ENCODE data around the gene FOXA3.
A peak's percentile ranks its signal among the peaks of the same experiment; 100 is the strongest.

The FOXA3 gene

DNA sequence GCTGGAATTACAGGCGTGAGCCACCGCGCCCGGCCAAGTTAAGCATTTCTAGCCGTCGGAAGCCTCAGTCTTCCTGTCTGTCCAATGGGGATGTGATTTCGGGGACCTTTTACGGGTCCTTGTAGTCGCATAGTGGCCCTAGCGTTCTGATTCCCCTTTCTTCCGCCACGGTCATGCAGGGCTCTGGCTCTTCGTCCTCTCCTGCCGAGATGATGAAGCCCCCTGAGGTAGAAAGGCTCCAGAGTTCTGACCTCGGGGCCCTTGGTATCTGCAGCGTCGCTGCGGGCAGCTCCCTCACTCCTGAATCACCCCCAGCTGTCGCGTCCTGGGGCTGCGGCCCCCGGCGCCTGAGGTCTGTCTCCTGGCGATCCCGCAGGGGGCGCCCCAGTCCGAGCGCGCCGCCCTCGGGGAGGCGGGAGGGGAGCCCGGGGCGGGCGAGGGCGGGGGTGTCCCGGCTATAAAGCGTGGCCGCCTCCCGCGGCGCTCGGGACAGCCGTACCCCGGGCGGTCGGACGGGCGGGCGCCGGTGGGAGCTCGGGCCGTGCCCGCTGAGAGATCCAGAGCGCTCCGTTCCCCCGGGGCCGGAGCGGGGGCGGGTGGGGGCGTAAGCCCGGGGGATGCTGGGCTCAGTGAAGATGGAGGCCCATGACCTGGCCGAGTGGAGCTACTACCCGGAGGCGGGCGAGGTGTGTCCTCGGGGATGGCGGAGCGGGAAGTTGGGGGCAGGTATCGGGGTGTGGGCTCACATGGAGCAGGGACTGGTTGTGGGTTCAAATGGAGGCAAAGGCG, at the start of gene FOXA3:
Gene FOXA3, plus strand, starts transcription at position 487 of the 789 bp plus-strand sequence. Its CDS starts 131 bp downstream, at position 618.
- peak in 1 of 3 experiments; percentile 42 for DNase-seq (ENCODE audit: low read depth in 2 of 3, low spot score in 2 of 3)

DNA sequence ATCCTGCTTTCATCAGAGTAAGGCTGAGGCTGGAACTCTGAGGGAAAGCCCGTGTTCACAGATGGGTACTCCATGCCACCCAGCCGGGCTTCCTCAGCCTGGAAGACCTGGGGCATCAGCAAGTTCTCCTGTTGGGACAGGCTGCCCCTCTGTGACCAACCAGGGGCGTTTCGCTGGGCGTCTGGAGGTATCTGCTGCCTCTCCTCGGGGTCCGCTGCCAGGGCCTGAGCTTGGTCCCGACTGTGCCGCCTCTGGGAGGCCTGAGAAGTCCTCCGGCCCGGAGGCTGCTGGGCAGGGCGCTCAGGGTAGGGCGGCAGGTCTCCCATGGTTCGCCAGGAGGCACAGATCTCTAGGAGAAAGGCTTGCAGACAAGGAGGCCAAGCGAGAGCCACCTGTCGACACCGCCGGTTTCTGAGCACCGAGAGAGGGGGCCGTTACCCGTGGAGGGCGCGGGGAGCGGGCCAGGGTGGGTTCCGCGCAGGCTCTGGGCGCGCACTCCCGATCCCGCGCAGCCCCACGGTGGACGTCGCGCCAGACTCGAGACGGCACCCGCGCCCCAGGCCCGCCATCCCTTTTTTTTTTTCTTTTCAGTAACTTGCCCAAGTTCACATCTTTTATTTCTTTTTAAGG, 49.2 kb upstream of the FOXA3 start, which contains the start of gene RSPH6A:
Gene RSPH6A, minus strand, starts transcription at position 458 of the 630 bp plus-strand sequence. Its CDS starts 132 bp downstream, at position 326.
- no peak for DNase-seq (ENCODE audit: low read depth in 2 of 3, low spot score in 2 of 3)

DNA sequence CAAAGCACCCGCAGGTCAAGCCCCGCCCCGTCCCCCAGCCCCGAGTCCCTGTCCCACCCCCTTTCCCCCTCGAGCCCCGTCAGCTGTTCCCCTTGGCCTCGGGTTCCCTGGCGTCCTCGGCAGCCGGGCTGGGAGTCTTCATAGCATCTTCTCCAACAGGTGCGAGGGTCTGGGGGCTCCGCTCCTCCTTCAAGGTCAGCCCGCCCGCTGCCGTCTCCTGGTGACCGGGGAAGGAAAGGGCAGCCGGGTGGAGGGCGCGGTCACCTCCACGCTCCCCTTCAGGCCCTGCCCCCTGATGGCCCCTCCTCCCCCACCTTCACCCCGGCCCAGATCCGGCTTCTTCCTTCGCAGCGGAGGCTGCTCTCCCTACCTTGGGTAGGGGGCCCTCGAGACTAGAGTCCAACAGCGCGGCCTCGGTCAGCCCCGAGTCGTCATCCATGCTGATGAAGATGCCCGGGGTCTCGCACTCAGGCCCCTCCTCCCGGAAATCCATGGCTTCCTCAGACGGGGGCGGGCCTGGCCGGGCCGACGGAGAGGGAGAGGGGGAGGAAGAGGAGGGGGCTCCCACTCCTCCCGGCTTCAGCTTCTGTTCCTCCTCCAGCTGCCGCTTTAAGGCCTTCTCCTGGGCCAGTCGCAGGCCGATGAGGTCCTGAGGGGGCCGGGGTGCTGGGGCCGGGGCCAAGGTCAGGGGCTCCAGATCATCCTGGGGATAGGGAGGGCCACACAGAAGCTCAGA, 48.5 kb upstream of the FOXA3 start:
- DNase-seq (ENCODE audit: low read depth in 2 of 3, low spot score in 2 of 3) = no peak

DNA sequence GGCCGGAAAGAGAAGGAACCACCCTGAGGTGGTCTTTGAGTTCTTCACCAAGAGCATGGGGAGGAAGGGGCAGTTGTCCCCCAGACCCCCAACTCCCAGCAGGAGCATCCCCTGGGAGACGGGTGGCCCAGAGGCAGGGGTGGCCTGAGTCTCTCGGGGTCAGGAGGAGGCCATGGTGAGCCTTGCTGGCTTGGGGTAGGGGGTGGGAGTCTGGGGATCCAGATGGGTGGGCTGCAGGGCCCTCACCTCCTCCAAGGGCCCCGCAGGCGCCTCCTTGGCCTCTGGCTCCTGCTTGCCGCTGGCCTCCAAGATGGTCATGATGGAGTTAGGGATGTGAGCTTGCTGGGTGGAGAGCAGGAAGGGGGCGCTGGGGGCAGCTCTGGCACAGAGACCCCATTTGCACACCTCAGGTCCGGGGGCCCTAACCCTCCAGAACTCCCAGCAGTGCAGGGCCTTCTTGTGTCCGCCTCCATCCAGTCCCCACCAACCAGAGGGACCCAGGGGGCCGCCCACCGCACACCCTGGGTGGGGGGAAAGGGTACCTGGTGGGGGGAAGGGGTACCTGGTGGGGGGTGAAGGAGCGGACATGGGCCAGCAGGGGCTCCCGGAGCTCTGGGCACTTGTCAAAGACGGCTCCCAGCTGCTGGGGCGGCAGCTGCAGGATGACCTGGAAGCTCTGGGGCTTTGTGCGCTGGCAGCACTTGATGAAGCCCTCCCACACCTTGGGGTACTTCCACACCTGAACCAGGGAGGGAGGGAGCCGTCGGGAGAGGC, 47.7 kb upstream of the FOXA3 start:
- no peak for DNase-seq (ENCODE audit: low read depth in 2 of 3, low spot score in 2 of 3)

DNA sequence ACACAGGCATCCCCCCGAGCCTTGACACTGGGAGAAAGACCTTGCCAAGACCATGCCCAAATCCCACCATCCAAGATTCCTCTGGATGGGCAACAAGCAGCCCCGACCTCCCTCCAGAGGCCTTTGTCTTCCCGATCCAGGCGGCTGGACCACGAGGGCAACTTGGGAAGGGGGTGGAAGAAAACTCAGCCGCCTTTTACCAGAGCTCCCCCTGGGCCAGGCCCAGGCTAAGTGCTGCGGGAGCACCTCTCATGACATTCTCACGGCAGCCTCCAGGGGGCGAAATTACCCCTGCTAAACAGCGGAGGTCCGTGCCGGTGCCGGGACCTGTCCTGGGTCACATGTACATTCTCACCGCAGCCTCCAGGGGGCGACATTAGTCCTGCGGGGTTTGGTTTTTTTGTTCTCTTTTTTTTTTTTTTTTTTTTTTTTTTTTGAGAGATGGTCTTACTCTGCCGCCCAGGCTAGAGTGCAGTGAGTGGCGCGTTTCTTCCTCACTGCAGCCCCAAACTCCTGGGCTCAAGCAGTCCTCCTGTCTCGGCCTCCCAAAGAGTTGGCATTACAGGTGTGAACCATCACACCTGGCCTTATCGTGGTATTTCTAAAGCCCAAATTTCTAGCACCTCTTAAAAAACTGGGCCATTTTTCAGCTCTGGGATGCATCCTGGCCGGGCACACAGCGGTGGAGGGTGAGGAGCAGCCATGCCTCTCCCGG, 47.0 kb upstream of the FOXA3 start:
- DNase-seq (ENCODE audit: low read depth in 2 of 3, low spot score in 2 of 3) = peak; percentile 80 to 99 (median 95)

DNA sequence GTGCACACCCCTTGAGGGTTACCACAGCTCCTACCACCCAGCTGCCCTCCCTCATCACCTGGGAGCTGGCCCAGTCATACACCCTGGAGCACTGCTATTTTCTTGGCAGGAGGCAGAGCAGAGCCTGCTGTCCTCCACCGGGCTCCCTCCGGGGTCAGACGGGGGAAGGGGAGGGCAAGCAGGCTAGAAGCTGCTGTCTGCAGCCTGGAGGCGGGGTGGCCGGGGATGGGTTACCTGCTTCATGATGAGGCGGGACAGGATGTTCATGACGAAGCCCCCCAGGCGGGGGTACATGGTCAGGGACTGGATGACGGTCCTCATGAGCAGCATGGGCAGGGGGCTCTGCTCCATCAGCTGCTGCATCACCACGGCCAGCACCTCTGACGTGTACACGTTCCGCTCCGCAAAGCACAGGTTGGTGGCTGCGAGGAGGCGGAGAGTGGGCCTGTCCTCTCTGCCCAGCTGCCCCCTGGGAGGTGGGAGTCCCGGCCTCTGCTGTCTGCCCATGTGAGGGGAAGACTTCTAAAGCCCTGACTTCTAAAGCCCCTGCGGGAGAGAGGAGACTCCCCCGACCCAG, 46.3 kb upstream of the FOXA3 start:
- DNase-seq (ENCODE audit: low read depth in 2 of 3, low spot score in 2 of 3) = no peak

DNA sequence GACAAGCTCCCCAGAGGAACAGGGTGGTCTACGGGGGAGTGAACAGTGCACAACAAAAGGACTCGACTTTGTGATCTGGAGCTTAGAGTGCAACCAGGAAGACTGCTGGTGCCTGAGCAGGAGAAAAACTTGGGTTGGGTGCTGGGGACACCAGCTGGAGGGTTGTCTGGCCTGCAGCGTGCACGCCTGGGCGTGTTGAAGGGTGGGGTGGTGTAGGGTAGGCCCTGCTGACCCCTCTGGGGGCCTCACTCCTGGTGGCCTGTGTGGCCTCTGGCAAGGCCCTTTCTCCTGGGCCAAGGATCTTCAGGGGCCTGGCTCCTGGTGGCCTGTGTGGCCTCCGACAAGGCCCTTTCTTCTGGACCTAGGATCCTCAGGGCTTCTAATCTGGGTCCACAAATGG, 44.4 kb upstream of the FOXA3 start:
- no peak for DNase-seq (ENCODE audit: low read depth in 2 of 3, low spot score in 2 of 3)

DNA sequence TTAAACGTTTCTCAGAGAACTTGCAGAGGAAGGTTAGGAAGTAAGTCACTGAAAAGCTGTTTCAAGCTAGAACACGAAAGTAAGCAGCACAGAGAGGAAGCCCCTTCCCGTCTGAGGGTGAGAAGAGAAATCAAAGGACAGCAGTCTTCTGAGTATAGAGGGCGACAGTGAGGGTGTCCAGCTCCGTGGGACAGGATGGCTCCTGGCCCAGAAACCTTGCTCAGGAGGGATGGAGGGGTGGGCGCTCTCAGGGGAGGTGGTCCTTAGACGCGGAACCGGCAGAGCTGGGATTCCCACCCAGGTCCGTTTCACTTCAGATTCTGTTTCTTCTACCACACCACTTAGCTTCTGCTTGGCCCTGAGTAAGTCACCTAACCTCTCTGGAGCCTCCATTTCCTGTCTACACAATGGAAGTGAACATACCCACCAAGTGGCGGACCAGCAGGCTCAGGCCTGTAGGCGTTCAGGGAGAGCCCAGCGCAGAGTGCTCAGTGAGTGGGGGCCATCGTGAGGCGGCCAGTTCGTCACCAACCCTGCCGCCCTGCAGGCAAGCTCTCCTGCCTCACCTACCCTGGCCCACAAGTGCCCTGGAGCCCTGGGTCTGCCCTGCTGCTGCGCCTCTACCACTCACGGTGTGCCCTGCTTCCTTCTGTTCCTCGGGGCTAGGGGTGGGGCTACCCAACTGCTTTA, 43.6 kb upstream of the FOXA3 start:
- no peak for DNase-seq (ENCODE audit: low read depth in 2 of 3, low spot score in 2 of 3)

DNA sequence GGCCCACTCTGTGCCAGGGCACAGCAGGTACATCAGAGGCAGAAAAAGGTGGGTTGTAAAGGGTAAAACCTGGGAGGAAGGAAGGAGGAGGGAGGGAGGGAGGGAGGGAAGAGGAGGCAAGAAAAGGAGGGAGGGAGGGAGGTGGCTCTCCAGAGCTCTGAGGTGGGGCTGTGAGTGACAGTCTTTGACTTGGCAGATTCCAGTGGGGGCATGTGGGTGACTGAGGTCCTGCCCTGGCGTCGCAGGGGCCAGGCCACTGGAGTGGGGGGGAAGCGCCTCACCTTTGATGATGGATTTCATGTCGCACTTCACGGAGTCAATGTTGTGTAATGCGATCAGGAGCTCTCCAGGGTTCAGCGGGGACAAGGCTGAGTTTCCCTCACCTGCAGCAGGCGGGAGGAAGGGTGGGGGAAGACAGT, 43.0 kb upstream of the FOXA3 start:
- no peak for DNase-seq (ENCODE audit: low read depth in 2 of 3, low spot score in 2 of 3)

DNA sequence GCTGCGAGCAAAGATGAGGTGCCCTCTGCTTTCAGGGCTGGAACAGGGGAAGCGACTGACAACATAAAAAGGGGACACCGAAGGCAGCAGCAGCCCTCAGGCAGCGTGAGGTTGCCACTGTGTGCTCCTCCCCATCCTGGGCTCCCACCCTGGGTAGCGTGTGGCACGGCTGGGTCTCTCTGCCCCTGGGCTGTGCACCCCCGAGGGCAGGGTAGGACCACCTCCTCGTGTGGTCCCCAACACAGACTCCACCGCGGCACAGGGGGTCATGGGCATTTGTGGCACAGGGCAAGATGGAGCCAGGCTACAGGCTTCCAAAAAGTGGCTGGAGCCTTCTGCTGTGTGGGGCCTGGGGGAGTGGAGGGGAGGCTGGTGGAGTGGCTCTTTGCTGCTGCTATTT, 42.6 kb upstream of the FOXA3 start:
- no peak for DNase-seq (ENCODE audit: low read depth in 2 of 3, low spot score in 2 of 3)

DNA sequence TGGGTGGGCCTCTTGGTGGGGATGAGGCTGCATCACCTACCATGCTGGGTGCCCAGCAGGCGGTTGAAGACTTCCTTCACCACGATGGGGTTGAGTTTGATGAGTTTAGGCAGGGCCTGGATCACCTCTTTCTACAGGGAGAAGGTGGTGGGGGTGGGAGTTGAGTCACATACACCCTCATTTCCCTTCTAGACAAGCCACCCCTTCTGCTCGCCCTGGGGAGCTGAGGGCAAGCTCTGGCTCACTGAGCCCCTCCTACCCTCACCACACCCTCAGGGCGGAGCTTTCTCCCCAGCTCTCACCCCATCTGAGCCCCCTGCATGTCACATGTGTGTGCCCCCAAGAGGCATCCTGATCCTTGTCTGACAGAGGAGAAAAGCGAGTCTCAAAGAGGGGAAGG, 41.4 kb upstream of the FOXA3 start:
- no peak for DNase-seq (ENCODE audit: low read depth in 2 of 3, low spot score in 2 of 3)

DNA sequence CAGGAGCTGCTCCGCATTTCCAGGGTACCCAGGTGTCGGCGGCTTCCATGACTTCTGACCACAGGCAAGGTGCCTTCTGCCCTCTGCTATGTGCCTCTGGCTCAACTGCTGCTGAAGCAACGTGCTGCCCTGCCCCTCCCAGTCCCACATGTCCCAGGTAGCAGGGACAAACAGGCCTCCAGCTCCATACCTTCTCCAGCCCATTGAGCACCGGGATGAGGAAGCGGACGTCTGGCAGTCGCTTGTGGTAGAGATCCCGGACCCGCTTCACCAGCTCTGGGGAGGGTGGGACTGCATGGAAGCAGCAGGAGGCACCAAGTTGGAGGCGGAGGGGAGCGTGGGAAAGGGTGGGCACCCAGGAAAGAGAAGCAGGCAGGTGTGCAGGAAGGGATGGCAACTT, 40.9 kb upstream of the FOXA3 start:
- DNase-seq (ENCODE audit: low read depth in 2 of 3, low spot score in 2 of 3) = no peak

DNA sequence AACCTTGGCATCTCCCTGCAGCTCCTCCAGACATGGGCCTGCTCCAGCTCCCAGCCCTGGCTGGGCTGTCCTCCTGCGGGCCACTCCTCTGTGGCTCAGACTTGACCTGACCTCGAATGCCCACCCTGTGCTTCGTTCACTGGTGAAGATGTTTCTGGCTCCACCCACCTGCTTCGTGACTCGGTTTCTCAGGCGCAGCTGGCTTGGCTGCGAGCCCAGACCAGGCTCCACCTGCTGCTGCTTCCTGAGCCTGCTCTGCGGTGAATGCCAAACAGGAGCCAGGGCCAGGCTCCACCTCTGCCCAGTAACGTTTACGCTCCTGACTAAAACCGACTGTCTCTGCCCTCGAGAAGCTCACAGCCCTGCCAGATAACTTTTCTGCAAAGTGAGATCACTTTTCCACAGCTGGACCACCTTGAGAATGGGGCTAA, 40.1 kb upstream of the FOXA3 start:
- DNase-seq (ENCODE audit: low read depth in 2 of 3, low spot score in 2 of 3) = no peak

DNA sequence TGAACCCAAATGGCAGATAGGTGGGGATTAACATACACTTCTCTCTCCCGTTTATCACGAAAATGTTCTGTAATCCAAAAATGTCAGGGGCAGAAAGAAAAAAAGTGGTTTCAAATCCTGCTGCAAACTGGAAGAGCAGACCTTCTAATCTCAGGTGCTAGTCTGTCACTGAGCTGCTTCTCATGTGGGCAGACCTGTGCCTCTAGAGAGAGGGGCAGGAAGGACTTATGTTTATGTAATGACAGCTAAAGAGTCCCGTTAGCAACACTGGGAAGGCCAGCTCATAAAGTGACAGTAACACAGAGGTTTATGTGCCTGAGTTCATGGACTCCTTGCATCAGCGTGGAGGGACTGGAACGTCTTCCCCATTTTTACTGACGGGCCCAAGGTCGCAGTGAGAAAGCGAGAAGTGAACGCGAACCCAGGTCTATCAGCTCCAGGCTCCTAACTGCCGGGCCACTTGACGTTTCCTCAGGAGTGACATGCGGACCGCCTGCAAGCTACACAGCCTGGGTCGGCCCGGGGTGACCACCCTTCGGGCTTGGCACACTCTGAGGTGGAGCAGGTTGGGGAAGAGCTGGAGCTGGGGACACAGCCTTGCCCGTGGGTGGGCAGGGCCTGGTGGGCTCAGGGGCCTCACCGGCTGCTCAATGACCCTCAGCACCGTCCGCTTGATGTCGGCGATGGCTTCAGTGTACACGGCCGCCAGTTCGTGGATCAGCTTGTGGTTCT, 39.4 kb upstream of the FOXA3 start:
- DNase-seq (ENCODE audit: low read depth in 2 of 3, low spot score in 2 of 3) = no peak

DNA sequence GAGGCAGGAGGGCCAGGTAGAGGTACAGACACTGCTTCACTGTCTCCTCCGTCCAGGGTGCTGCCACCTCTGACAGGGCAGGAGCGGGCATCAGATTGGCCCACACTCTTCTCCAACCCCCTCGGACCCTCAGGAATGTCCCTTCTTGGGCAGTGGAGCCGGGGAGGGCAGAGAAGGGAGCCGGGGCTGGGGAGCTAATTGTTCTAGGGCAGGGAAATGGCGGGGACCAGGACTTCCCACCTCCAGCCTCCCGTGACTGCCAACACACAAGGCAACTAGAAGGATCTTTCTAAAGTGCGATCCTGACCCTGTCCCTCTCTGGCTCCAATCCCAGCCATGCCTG, 38.9 kb upstream of the FOXA3 start:
- DNase-seq (ENCODE audit: low read depth in 2 of 3, low spot score in 2 of 3) = no peak

DNA sequence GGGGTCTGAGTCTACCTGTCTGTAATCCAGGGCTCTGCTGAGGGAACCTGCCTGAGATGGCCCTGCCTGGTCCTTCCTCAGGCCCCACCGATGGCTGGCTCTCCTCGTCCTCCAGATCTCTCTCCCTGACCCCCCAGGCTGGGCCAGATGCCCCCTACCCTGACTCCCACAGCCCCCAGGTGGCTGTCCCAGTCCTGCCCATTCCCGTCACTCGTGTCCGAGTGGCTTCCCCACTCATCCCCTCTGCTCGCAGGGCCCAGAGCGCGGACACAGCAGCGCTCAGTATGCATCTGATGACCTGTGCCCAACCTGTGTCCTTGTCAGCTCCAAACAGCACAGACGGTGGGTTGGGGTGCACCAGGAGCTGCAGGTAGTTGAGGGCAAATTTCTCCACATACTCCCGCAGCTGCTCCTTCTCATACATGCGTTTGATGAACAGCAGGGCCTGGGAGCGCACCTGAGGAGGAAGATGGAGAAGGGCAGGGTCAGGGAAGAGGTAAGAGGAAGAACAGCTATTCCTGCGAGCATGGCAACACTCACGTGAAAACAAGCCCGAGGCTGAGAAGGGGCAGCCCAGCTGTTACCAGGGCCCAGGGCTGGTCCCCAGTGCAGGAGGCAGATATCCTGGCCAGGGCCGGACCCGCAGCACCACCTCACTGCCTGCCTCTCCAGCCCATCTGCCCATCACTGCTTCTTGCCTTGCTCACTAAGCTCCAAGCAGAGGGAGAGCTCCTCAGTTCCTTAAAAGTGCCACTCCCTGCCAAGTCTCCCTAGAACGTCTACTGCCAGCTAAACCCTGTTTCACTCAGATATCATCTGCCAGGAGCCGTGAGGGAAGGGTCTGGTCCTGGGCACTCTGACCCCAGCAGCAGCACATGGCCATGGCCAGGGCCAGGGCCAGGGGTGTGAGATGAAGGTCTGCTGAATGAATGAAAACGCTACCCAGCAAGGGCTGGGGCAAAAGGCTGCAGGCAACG, 37.9 kb upstream of the FOXA3 start:
- DNase-seq (ENCODE audit: low read depth in 2 of 3, low spot score in 2 of 3) = no peak

DNA sequence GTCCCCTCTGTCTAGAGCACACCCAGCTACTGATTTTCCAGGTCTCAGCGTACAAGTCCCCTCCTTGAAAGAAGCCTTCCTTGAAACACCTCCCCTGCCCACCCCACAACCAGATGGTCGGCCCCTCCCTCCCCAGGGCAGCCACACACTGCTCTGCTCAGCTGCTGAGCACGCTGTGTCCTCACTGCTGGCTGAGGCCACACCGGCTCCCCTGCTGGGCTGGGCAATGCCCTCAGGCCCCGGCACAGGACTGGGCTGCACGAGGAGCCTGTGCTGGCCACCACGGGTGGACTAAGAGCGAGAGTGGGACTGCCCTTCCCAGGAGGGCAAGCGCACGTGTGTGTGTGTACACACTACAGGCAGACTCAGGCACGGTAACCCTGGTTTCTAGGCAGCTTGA, 37.2 kb upstream of the FOXA3 start:
- no peak for DNase-seq (ENCODE audit: low read depth in 2 of 3, low spot score in 2 of 3)
